Esophagus squamous epithelium (tissue), 4 donors: ENCODE data around the gene GCA.

Experiments used
- CTCF ChIP-seq, 6 experiments: fragments of 450-650 bp in 4 of 6; fragments of 200-600 bp in 2 of 6; sonication (generic) in 2 of 6; IDR thresholded peaks; one replicate each; pipeline ENCODE4 v1.5.1; 2016 to 2019; ENCODE audit warnings: antibody characterized with exemption in 6 of 6, mild to moderate bottlenecking in 4 of 6, moderate library complexity in 4 of 6
- POLR2A ChIP-seq, 4 donors: fragments of 450-650 bp; IDR thresholded peaks; one replicate each; pipeline ENCODE4 v1.6.1; 2017; ENCODE audit warnings: antibody characterized with exemption in 4 of 4, mild to moderate bottlenecking in 4 of 4, moderate library complexity in 3 of 4

DNA sequence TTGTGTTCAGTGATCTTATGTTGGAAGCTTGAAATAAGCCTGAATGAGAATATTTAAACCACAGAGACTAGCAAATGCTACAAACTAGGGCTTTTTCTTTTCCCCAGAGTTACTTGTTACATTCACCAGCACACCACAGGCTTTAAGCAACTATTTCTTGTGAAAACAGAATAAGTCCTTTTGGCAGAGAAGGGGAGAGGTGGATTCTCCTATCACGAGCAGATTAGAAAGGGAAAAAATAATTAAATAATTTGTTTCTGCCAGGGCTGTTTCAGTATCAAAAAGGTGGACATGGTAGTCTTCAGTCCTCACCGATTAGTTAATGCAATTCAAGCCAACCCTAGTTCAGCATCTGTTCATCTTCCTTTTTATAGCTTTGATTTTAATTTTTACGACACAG lies 38.0 kb upstream of the GCA start:
- no peak for TF ChIP-seq CTCF (IDR thresholded peaks at IDR 0.05)
- no peak for TF ChIP-seq POLR2A (IDR thresholded peaks at IDR 0.05)
